ENCODE measurements around the gene VASP. TPM values are rescaled to one million over a fixed set of nuclear protein-coding genes. Genes with fewer than 3 reads are reported as not detected.
A peak's percentile ranks its signal among the peaks of the same experiment; 100 is the strongest.

Gene VASP
- total and polyA plus RNA-seq, 3 donors from 2014 or later: 37.7 to 57.9 (median 52.7) TPM

- peaks cover 8% of the 10 kb centered on the region for H3K4me1 ChIP-seq
- 58% methylated on average over 5 of the region's 5 CpGs for WGBS, 2 donors
- no peaks in the 10 kb centered on the region for H3K27me3 ChIP-seq
- no peak for DNase-seq
- no peaks in the 10 kb centered on the region for H3K36me3 ChIP-seq (ENCODE audit: low read depth, missing control alignments)
- no peak overlapping the region for H3K27ac ChIP-seq
- TF ChIP-seq POLR2A (IDR thresholded peaks at IDR 0.05): no peak
- TF ChIP-seq CTCF (IDR thresholded peaks at IDR 0.05): no peak
- intact Hi-C loops (cut with DNase I; ENCODE audit: low total_unique reads): no loop called here
- H3K4me3 ChIP-seq: no peak overlapping the region
- H3K9me3 ChIP-seq: no peaks in the 10 kb centered on the region
Observed at GRCh38 chr19:45476304-45476703, 31.0 kb upstream of the VASP start.

DNA sequence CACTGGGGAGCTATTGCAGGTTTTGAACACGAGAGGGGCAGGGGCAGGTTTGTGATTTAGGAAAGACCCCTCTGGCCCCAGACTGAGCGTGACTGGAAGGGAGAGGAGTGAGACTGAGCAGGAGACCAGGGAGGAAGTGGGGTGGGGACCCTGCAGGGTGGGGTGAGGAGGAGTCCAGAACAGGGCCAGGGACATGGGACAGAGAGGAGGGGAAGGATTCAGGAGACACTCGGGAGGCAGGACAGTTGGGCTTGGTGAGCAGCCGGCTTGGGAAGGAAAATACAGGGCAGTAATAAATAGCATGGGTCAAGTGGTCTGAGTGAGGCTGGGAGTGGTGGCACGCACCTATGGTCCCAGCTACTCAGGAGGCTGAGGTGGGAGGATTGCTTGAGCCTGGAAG, 30.1 kb upstream of the VASP start:
- Histone ChIP-seq H3K4me3 (no peak overlapping the region), H3K27ac (no peak overlapping the region), H3K36me3 (ENCODE audit: low read depth, missing control alignments) (no peaks in the 10 kb centered on the region), H3K27me3 (no peaks in the 10 kb centered on the region), H3K4me1 (peaks cover 6% of the 10 kb centered on the region), H3K9me3 (no peaks in the 10 kb centered on the region)
- WGBS, 2 donors: 35 to 42% methylated on average over 5 of the region's 5 CpGs
- DNase-seq: no peak
- TF ChIP-seq CTCF (IDR thresholded peaks at IDR 0.05) (no peak), POLR2A (IDR thresholded peaks at IDR 0.05) (no peak)
- intact Hi-C loops (cut with DNase I; ENCODE audit: low total_unique reads): no loop called here

GRCh38 chr19:45477713-45478453, 29.4 kb upstream of the VASP start:
- H3K27me3 ChIP-seq: no peaks in the 10 kb centered on the region
- no peaks in the 10 kb centered on the region for H3K4me1 ChIP-seq
- no peaks in the 10 kb centered on the region for H3K9me3 ChIP-seq
- WGBS, 2 donors: 4 to 5% methylated on average over 12 of the region's 12 CpGs
- H3K27ac ChIP-seq: peak overlapping the region; percentile 91 to 99
- intact Hi-C loops (cut with DNase I; ENCODE audit: low total_unique reads): loop anchor here (2.0 kb wide), 1 partner anchor 39 kb away; no protein-coding TSS in a partner anchor
- no peaks in the 10 kb centered on the region for H3K36me3 ChIP-seq (ENCODE audit: low read depth, missing control alignments)
- DNase-seq: no peak
- H3K4me3 ChIP-seq: peak overlapping the region; percentile 59 to 60
- TF ChIP-seq CTCF (IDR thresholded peaks at IDR 0.05) (no peak), POLR2A (IDR thresholded peaks at IDR 0.05) (no peak)

GRCh38 chr19:45478454-45479238, 28.6 kb upstream of the VASP start:
- intact Hi-C loops (cut with DNase I; ENCODE audit: low total_unique reads): loop anchor here (2.0 kb wide), 1 partner anchor 40 kb away; no protein-coding TSS in a partner anchor
- 0 to 1% methylated on average over 38 to 39 of the region's 39 CpGs for WGBS, 2 donors

More at GRCh38 chr19:45478454-45479238, 28.6 kb upstream of the VASP start:
- no peaks in the 10 kb centered on the region for H3K4me1 ChIP-seq
- DNase-seq: peak; percentile 91
- TF ChIP-seq POLR2A (IDR thresholded peaks at IDR 0.05) (no peak), CTCF (IDR thresholded peaks at IDR 0.05) (peak; percentile 95 to 98 (median 97))
- no peaks in the 10 kb centered on the region for H3K9me3 ChIP-seq
- peak overlapping the region; percentile 59 to 60 for H3K4me3 ChIP-seq
- no peaks in the 10 kb centered on the region for H3K27me3 ChIP-seq
- H3K36me3 ChIP-seq (ENCODE audit: low read depth, missing control alignments): no peaks in the 10 kb centered on the region
- H3K27ac ChIP-seq: peak overlapping the region; percentile 91 to 99

Data from testis (tissue), 3 donors.